ENCODE results near the gene KAT8.
"Not testable (repeated sequence)": the region's sequence is repeated elsewhere in the genome, so short reads cannot be mapped to it uniquely, and the experiment has no call there.

Gene KAT8

GRCh38 chr16:31133046-31133501, 15.6 kb downstream of the KAT8 start:
- DNase-seq, result no peak

- DNase-seq, result no peak
Measured at GRCh38 chr16:31134091-31134571, 16.7 kb downstream of the KAT8 start.

- DNase-seq, result no peak
Measured at GRCh38 chr16:31134625-31135534, 17.4 kb downstream of the KAT8 start.

- DNase-seq, result no peak
Measured at GRCh38 chr16:31135535-31136286, 18.2 kb downstream of the KAT8 start, which contains the start of gene PRSS8. TSS of gene PRSS8 (minus strand) at chr16:31135727. CDS start at chr16:31135498, 229 bp downstream.

DNA sequence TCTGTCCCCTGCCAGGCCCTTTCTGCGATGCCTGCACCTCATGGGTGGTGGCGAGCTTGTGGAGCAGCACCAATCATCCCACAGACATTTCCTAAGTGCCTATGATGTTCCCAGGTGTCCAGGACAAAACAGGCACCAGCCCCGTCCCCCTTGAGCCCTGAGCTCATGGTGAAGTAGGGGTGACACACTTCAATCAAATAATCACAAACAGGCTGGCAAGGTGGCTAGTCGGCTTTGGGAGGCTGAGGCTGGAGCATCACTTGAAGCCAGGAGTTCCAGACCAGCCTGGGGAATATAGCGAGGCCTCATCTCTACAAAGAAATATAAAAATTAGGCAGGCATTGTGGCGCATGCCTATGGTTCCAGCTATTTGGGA, 18.8 kb downstream of the KAT8 start:
- DNase-seq, result no peak

GRCh38 chr16:31136822-31137499, 19.5 kb downstream of the KAT8 start:
- DNase-seq, result not testable (repeated sequence)

DNA sequence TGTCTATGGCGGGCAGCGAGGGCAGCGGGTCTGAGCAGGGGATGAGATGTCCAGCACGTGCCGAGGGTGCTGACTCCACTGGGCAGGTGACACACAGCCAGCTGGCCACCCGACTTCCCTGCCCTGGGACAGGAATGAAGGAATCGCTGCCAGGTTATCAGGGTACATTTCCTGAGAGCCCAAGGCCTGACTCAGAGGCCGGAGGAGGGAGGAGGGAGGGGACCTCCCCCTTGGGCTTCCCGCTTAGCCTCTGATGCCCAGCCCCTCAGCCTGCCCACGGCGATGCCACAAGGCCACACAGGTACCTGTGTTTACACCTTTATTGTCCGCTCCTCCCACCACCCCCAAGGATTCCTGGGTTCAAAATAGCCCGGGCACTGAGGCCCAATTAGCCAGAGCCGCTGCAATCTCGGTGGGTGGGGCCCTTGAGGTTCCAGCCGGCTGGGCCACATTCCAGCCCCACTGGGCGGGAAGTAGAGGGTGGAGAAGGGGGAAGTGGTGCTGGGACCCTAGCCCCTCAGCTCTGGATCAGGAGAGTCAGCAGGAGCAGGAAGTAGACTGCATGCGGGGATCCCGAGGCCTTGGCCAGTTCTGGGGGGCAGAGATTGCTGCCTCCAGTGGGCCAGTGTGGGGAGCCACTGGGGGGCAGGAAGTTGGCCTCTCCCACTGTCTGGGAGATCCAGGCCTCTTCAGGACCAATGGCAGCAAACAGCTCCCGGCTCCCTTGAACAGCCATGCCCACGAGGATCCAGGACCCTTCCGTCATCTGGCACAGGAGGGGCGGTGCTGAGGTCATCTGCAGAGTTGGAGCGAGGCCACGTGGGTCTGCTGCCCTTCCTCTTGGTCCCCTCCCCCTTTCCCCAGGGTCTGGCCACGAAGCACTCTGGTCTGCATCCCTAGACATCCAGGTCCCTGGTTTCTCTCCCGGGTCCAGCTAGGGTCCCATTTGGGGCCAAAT, 21.4 kb downstream of the KAT8 start:
- DNase-seq, result no peak

GRCh38 chr16:31141071-31141469, 23.6 kb downstream of the KAT8 start:
- DNase-seq, result not testable (repeated sequence)

- DNase-seq, result peak in 1 of 4 experiments; percentile 6
Measured at GRCh38 chr16:31141489-31142108, 24.1 kb downstream of the KAT8 start.

- peak; percentile 94 to 97 (median 96) for DNase-seq
Measured at GRCh38 chr16:31142109-31143010, 24.9 kb downstream of the KAT8 start.

GRCh38 chr16:31143011-31143693, 25.7 kb downstream of the KAT8 start:
- no peak for DNase-seq

- no peak for DNase-seq
Measured at GRCh38 chr16:31143694-31144148, 26.3 kb downstream of the KAT8 start.

DNA sequence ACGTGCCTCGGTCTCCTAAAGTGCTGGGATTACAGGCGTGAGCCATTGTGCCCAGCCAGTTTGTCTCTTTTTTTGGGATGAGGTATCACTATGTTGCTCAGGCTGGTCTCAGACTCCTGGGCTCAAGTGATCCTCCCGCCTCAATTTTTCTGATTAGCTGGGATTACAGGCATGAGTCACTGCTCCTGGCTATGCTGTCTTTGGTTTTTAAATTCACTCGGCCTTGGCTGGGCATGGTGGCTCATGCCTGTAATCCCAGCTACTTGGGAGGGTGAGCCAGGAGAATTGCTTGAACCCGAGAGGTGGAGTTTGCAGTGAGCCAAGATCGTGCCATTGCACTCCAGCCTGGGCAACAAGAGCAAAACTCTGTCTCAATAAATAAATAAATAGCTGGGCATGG, 27.0 kb downstream of the KAT8 start:
- not testable (repeated sequence) for DNase-seq

DNA sequence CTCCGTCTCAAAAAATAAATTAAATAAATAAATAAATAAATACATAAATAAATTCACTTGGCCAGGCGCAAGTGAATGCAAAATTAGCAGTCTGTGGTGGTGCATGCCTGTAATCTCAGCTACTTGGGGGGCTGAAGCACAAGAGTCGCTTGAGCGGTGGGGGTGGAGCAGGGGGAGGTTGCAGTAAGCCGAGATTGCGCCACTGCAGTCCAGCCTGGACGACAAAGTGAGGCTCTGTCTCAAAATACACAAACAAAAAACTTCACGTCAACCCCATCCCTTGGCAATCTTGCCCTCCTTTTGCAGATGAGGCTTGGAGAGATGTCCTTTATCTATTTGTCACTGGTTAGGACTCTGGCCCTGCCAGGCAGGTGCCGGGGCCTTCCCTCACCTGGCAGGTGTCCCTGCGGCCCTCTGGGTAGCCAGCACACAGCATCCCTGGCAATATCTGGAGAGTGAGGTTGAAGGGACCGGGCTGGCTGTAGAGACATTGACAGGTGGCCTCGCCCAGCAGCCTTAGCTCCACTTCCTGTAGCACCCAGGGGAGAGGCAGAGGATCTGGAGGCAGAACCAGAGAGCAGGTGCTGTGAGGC, 28.0 kb downstream of the KAT8 start:
- DNase-seq, result no peak

- no peak for DNase-seq
Measured at GRCh38 chr16:31147574-31147973, 30.1 kb downstream of the KAT8 start.

DNA sequence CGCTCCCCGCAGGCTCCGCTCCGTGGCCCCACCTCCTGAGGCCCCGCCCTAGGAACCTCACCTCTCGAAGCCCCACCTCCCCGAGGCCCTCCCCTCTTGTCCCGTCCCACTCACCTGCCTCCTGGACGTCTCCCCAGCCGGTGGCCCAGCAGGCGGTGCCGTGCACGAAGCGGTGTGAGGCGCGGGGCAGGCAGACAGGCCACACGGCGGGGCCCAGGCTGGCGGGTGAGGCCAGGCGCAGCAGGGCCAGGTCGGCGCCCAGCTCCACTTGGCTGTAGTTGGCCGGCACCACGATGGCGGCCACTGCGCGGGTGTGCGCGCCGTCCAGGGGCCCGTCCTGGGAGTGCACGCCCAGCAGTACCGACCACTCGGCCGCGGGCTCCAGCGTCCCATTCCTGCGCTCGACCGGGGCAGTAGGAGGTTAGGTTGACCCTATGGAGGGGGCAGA, 30.8 kb downstream of the KAT8 start:
- DNase-seq, result no peak

- DNase-seq, result no peak
Measured at GRCh38 chr16:31148896-31149295, 31.4 kb downstream of the KAT8 start.

DNA sequence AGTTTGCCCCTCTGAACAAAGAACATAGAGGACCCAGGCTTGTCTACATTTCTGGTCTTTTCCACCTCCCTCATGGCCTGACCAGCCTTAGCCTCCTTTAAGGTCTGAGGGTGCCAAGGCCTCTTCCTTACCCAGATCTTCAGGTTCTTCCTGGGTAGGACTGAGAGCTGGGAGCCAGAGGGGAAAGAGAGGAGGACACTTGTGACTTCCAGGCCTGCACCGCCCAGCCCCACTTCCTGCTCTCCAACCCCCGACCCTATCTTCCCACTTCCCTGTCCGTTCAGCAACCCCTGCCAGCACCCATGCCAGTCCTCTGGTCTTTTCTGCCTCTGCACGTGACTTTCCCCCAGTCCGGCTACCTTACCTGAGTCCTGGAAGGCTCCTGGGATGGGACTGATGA, 31.9 kb downstream of the KAT8 start:
- DNase-seq, result no peak
